PC-9 (cell line): ENCODE results near the gene FAU. TPM values are rescaled to one million over a fixed set of nuclear protein-coding genes. Genes with fewer than 3 reads are reported as not detected.
A peak's percentile ranks its signal among the peaks of the same experiment; 100 is the strongest.

Source experiments
- BruUV-seq: library from RNA; stranded (reverse); fragments of 400-500 nt; replicated peaks from 2 replicates; lab custom pipeline; 2021; lab: Mats Ljungman, UMichigan
- CTCF ChIA-PET: fragments of 300-600 bp; sonication (Branson Sonifier 250); formaldehyde crosslinking; loops from one replicate; lab custom pipeline; 2022; ENCODE audit warnings: antibody characterized with exemption; lab: Charles Lee
- POLR2A ChIA-PET: fragments of 300-600 bp; sonication (Branson Sonifier 250); formaldehyde crosslinking; loops from one replicate; lab custom pipeline; 2022; ENCODE audit warnings: antibody characterized with exemption; ENCODE audit not compliant: unreplicated experiment; lab: Charles Lee
- DNase-seq, 2 experiments: peaks; one replicate each; pipeline versions ENCODE4 v3.0.0 to v3.0.0-alpha.2; 2015 to 2022; ENCODE audit warnings: mixed read lengths in 1 of 2
- H2AFZ ChIP-seq: fragments of 200-600 bp; sonication (generic); 2 replicates; pipeline ENCODE4 v1.8.1; 2017; ENCODE audit warnings: antibody characterized with exemption
- H3F3A ChIP-seq: fragments of 200-600 bp; sonication (generic); 2 replicates; pipeline ENCODE4 v1.8.1; 2017; ENCODE audit warnings: antibody characterized with exemption, mild to moderate bottlenecking, low read depth; ENCODE audit not compliant: insufficient read depth
- H3K27ac ChIP-seq: fragments of 200-600 bp; sonication (generic); 2 replicates; pipeline ENCODE4 v1.6.1; 2016; ENCODE audit warnings: mixed run types
- H3K27me3 ChIP-seq: fragments of 200-600 bp; sonication (generic); 2 replicates; pipeline ENCODE4 v1.6.1; 2016; ENCODE audit warnings: low read depth, mixed run types; ENCODE audit not compliant: insufficient read depth
- H3K36me3 ChIP-seq: fragments of 200-600 bp; sonication (generic); 2 replicates; pipeline ENCODE4 v1.6.1; 2016; ENCODE audit warnings: low read depth, mixed run types
- H3K4me1 ChIP-seq: fragments of 200-600 bp; sonication (generic); replicated peaks from 2 replicates; pipeline ENCODE4 v1.6.1; 2016; ENCODE audit warnings: mixed run types; ENCODE audit not compliant: insufficient read depth
- H3K4me2 ChIP-seq: fragments of 200-600 bp; sonication (generic); 2 replicates; pipeline ENCODE4 v1.6.1; 2017; ENCODE audit warnings: mixed run types
- H3K4me3 ChIP-seq: fragments of 200-600 bp; sonication (generic); 2 replicates; pipeline ENCODE4 v1.6.1; 2016; ENCODE audit warnings: mixed run types
- H3K79me2 ChIP-seq: fragments of 200-600 bp; sonication (generic); 2 replicates; pipeline ENCODE4 v1.6.1; 2017; ENCODE audit warnings: low read depth, mixed run types
- H3K9me2 ChIP-seq: fragments of 200-600 bp; sonication (generic); 2 replicates; pipeline ENCODE4 v1.8.1; 2017; ENCODE audit warnings: mild to moderate bottlenecking; ENCODE audit not compliant: insufficient read depth
- H3K9me3 ChIP-seq: fragments of 200-600 bp; sonication (generic); 2 replicates; pipeline ENCODE4 v1.8.1; 2016; ENCODE audit warnings: low read depth; ENCODE audit not compliant: insufficient read depth
- H4K20me1 ChIP-seq: fragments of 200-600 bp; sonication (generic); 2 replicates; pipeline ENCODE4 v1.8.1; 2017; ENCODE audit not compliant: insufficient read depth
- EZH2 ChIP-seq: fragments of 200-600 bp; sonication (generic); IDR thresholded peaks from 2 replicates; pipeline ENCODE4 v1.8.0; 2017; ENCODE audit warnings: antibody characterized with exemption, low read depth
- intact Hi-C: fragments of 100-400 bp; cut with micrococcal nuclease; formaldehyde crosslinking; loops from one replicate; pipeline ENCODE4 v1.10.0; 2022; ENCODE audit not compliant: unreplicated experiment
- total RNA-seq: library from RNA; stranded (reverse); gene quantifications from 2 replicates; pipeline ENCODE4 v1.2.3, GENCODE V29; 2021
- TF ChIP-seq, protein P1 (sequence below): fragments of 200-600 bp; sonication (generic); conservative IDR thresholded peaks from 2 replicates; pipeline ENCODE4 v1.6.1; 2017; ENCODE audit warnings: mixed run types, antibody characterized with exemption, mild to moderate bottlenecking, moderate library complexity

The FAU gene
- total RNA-seq, 1 experiment from 2014 or later = 973 TPM

DNA sequence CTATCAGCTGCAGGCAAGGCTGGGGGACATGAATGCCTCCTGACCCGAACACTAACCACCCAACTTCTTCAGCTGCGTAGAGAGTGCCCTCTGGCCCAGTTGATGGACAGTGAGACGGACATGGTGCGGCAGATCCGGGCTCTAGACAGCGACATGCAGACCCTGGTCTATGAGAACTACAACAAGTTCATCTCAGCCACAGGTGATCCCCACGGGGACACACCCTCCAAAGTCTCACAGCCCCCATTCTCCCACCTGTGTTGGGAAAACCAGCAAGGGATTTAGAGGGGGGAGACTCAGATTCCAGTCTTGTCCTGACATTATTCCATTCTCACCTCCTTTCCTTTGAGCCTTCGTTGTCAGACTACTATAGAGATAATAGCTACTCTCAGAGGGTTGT, 25.0 kb downstream of the FAU start:
- Histone ChIP-seq H3K4me1 (peaks cover 22% of the 10 kb centered on the region), H3K9me2 (no peaks in the 10 kb centered on the region), H4K20me1 (no peaks in the 10 kb centered on the region; the same call in 1 of the 2 replicates), H3K9me3 (no peaks in the 10 kb centered on the region), H3K4me2 (peak overlapping the region; percentile 99), H3K27ac (no peak overlapping the region), H3F3A (peaks cover 46% of the 10 kb centered on the region), H2AFZ (peak overlapping the region; percentile 87; the same call in 1 of the 2 replicates), H3K4me3 (peak overlapping the region; percentile 85), H3K36me3 (peaks cover 11% of the 10 kb centered on the region; the same call in 1 of the 2 replicates), H3K27me3 (no peaks in the 10 kb centered on the region), H3K79me2 (peaks cover 29% of the 10 kb centered on the region)
- DNase-seq = no peak
- TSS peak; percentile 31 for BruUV-seq
- ChIA-PET CTCF (interaction anchor here (0.6 to 0.7 kb wide), 2 partner anchors 181 to 252 kb away, joined by 3 to 12 read pairs; no protein-coding TSS in a partner anchor), POLR2A (interaction anchor here (0.5 to 0.7 kb wide), 4 partner anchors 12 to 195 kb away, joined by 3 to 20 read pairs (median 11); no protein-coding TSS in a partner anchor)
- TF ChIP-seq EZH2 = no peak
- TF ChIP-seq, protein P1, sequence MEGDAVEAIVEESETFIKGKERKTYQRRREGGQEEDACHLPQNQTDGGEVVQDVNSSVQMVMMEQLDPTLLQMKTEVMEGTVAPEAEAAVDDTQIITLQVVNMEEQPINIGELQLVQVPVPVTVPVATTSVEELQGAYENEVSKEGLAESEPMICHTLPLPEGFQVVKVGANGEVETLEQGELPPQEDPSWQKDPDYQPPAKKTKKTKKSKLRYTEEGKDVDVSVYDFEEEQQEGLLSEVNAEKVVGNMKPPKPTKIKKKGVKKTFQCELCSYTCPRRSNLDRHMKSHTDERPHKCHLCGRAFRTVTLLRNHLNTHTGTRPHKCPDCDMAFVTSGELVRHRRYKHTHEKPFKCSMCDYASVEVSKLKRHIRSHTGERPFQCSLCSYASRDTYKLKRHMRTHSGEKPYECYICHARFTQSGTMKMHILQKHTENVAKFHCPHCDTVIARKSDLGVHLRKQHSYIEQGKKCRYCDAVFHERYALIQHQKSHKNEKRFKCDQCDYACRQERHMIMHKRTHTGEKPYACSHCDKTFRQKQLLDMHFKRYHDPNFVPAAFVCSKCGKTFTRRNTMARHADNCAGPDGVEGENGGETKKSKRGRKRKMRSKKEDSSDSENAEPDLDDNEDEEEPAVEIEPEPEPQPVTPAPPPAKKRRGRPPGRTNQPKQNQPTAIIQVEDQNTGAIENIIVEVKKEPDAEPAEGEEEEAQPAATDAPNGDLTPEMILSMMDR = no peak
- intact Hi-C loops = loop anchor here (1.0 to 5.0 kb wide), 2 partner anchors 13 to 55 kb away; partner anchors contain the start of genes CDCA5, SAC3D1 and ZFPL1

DNA sequence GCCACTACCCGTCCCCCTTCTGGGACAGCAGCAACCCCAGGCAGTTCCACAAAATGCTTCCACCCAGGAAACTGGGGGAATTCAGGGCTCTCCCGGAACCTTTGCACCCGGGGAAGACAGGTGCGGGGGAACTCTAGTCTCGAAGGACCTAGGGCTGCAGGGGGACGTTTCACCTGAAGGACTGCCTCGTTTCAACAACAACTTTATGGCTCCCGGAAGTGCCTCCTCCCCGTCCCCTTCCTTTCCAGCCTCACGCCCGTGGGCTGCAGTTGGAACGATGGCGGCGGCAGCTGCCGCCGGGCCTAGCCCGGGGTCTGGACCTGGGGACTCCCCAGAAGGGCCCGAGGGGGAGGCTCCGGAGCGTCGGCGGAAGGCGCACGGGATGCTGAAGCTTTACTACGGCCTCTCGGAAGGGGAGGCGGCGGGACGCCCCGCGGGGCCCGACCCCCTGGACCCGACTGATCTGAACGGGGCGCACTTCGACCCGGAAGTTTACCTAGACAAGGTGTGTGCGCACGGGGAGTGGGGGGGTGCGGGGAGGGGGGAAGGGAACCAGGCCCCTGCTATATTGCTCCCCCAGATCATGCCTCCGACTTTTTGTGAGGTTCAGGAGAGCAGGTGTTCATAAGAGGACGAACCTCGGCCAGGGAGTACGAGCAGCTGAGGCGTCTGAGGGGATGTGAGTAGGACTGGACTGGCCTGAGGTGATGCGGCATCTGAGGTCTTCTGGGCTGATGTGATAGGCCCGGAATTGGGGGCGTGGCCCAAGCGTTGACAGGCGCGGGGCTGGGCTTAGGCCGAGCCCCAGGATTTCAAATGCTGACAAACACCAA, 25.7 kb downstream of the FAU start, which contains the start of gene VPS51:
TSS of gene VPS51 (plus strand) at position 241 of the 833 bp plus-strand sequence. CDS start at position 278, 37 bp downstream.
- POLR2A ChIA-PET = interaction anchor here (0.6 to 0.7 kb wide), 4 partner anchors 11 to 795 kb away, joined by 3 to 20 read pairs (median 11); no protein-coding TSS in a partner anchor
- H4K20me1 ChIP-seq = no peaks in the 10 kb centered on the region; the same call in 1 of the 2 replicates

More for the DNA sequence above, 25.7 kb downstream of the FAU start, which contains the start of gene VPS51:
- BruUV-seq = TSS peak; percentile 93
- H3K27me3 ChIP-seq = no peaks in the 10 kb centered on the region
- DNase-seq = peak; percentile 84 to 89
- H3K4me3 ChIP-seq = peak within 1 kb of the TSS; percentile 85
- peaks cover 20% of the 10 kb centered on the region for H3K4me1 ChIP-seq
- H3K4me2 ChIP-seq = peak within 1 kb of the TSS; percentile 99
- peaks cover 11% of the 10 kb centered on the region; the same call in 1 of the 2 replicates for H3K36me3 ChIP-seq
- intact Hi-C loops = loop anchor here (1.0 to 5.0 kb wide), 2 partner anchors 12 to 54 kb away; partner anchors contain the start of genes CDCA5, SAC3D1 and ZFPL1
- H3K9me3 ChIP-seq = no peaks in the 10 kb centered on the region
- no peaks in the 10 kb centered on the region for H3K9me2 ChIP-seq
- CTCF ChIA-PET = interaction anchor here (0.5 to 0.7 kb wide), 3 partner anchors 89 to 251 kb away, joined by 3 to 12 read pairs (median 5); no protein-coding TSS in a partner anchor
- peak within 1 kb of the TSS; percentile 87 for H2AFZ ChIP-seq
- H3K79me2 ChIP-seq = peaks cover 29% of the 10 kb centered on the region
- peak within 1 kb of the TSS; percentile 63 for H3K27ac ChIP-seq
- TF ChIP-seq EZH2 = no peak
- TF ChIP-seq, protein P1 = no peak
- peaks cover 40% of the 10 kb centered on the region for H3F3A ChIP-seq
